Colonic mucosa (tissue), 4 donors: ENCODE data around the gene FRS2. TPM values are rescaled to one million over a fixed set of nuclear protein-coding genes. Genes with fewer than 3 reads are reported as not detected.

Source experiments
- DNase-seq: peaks from one replicate; pipeline ENCODE4 v3.0.0-alpha.2; 2020
- H3K27ac ChIP-seq: fragments of 200-600 bp; one replicate; pipeline ENCODE4 v1.8.0; 2021
- H3K27me3 ChIP-seq: fragments of 200-600 bp; one replicate; pipeline ENCODE4 v1.8.0; 2021
- H3K36me3 ChIP-seq: fragments of 200-600 bp; one replicate; pipeline ENCODE4 v1.8.0; 2021
- H3K4me1 ChIP-seq: fragments of 200-600 bp; one replicate; pipeline ENCODE4 v1.8.0; 2021; ENCODE audit warnings: mild to moderate bottlenecking
- H3K4me3 ChIP-seq: fragments of 200-600 bp; one replicate; pipeline ENCODE4 v1.8.0; 2021
- H3K9ac ChIP-seq, 2 donors: one replicate each; pipeline ENCODE4 v1.7.0; 2013; ENCODE audit warnings: control low read depth in 2 of 2, low read depth in 2 of 2, low read length in 2 of 2
- H3K9me3 ChIP-seq: fragments of 200-600 bp; one replicate; pipeline ENCODE4 v1.8.0; 2021
- CTCF ChIP-seq: fragments of 200-600 bp; IDR thresholded peaks from one replicate; pipeline ENCODE4 v1.8.0; 2022; ENCODE audit warnings: antibody characterized with exemption, mild to moderate bottlenecking
- intact Hi-C: fragments of 100-400 bp; cut with DNase I; formaldehyde crosslinking; loops from one replicate; pipeline ENCODE4 v1.14.1; 2022
- total RNA-seq, 2 donors: library from RNA; stranded (reverse); fragmentation: NEBNext Ultra II Directional in 1 of 2; extraction: Animal tissue kit (Norgen Biotek cat#: 25700) in 1 of 2; gene quantifications; one replicate each; pipeline ENCODE4 v1.2.1, GENCODE V29; 2021
- donor health status: healthy.
- donor health status: DM: no; HTN: no; CAD: no.
- donor health status: DM: no; HTN: no; CAD: no.

The FRS2 gene
- total RNA-seq, 2 donors from 2014 or later, result 22.4 to 28.4 TPM

DNA sequence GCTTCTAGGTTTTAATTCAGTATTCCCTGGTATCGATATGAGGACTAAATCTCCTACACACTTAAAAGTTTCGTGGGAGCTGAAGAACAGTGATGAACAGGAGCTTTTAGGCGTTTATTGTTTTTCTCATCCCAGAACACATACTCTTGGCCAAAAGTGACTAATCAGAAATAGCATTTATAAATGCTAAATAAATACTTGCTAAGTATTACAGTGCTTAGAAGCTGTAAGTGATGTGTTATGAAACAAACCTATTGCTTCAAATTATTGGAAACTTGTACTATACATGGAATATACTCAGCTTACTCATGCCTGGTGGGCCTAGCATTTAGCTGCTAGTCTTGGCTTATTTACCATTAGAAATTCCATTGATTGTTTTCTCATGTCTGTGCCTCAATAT lies 24.9 kb downstream of the FRS2 start:
- Histone ChIP-seq H3K27ac (no peak overlapping the region), H3K36me3 (no peaks in the 10 kb centered on the region), H3K4me3 (no peak overlapping the region), H3K9me3 (no peaks in the 10 kb centered on the region), H3K4me1 (no peaks in the 10 kb centered on the region), H3K27me3 (no peaks in the 10 kb centered on the region), H3K9ac (no peak overlapping the region)
- intact Hi-C loops, result no loop called here
- no peak for DNase-seq
- no peak for TF ChIP-seq CTCF

DNA sequence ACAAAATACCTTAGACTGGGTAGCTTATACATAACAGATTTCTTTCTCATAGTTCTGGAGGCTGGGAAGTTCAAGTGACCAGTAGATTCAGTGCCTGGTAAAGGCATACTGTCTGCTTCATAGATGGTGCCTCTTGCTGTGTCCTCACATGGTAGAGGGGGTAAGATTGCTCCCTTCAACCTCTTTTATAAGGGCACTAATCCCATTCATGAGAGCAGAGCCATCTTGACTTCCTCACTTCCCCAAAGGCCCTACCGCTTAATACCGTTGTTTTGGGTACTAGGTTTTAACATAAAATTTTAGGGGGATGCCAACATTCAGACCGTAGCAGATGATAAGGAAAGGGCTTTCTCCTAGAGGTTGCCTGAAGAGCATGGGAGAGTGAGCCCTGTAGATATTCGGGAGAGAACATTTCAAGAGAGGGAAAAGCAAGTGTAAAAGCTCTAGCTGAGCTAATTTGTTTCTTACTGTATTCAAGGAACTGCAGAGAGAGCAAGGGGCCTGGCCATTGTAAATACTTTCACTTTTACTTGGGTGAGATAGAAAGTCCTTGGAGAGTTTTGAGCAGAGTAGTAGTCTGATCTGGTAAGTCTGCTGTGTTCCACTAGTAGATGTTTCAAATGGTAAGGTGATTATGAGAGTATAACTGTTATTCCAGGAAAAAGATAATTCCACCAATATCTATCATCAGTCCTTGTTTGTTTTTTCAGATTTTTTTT lies 27.3 kb downstream of the FRS2 start:
- Histone ChIP-seq H3K27me3 (no peaks in the 10 kb centered on the region), H3K9me3 (no peaks in the 10 kb centered on the region), H3K4me1 (no peaks in the 10 kb centered on the region), H3K9ac (no peak overlapping the region), H3K4me3 (no peak overlapping the region), H3K36me3 (no peaks in the 10 kb centered on the region), H3K27ac (no peak overlapping the region)
- intact Hi-C loops, result no loop called here
- TF ChIP-seq CTCF, result no peak
- no peak for DNase-seq

GRCh38 chr12:69500631-69501030 lies 30.4 kb downstream of the FRS2 start:
- Histone ChIP-seq H3K9me3 (no peaks in the 10 kb centered on the region), H3K9ac (no peak overlapping the region), H3K4me1 (no peaks in the 10 kb centered on the region), H3K36me3 (no peaks in the 10 kb centered on the region), H3K4me3 (no peak overlapping the region), H3K27ac (no peak overlapping the region), H3K27me3 (no peaks in the 10 kb centered on the region)
- no peak for TF ChIP-seq CTCF
- no peak for DNase-seq
- intact Hi-C loops, result no loop called here

- intact Hi-C loops, result no loop called here
- no peak for TF ChIP-seq CTCF
- Histone ChIP-seq H3K9me3 (no peaks in the 10 kb centered on the region), H3K4me1 (no peaks in the 10 kb centered on the region), H3K27me3 (no peaks in the 10 kb centered on the region), H3K4me3 (no peak overlapping the region), H3K9ac (no peak overlapping the region), H3K36me3 (no peaks in the 10 kb centered on the region), H3K27ac (no peak overlapping the region)
- no peak for DNase-seq
Observed at GRCh38 chr12:69501154-69501895, 31.1 kb downstream of the FRS2 start.

GRCh38 chr12:69502345-69503081 lies 32.3 kb downstream of the FRS2 start:
- H3K4me1 ChIP-seq, result no peaks in the 10 kb centered on the region
- no peaks in the 10 kb centered on the region for H3K36me3 ChIP-seq
- no peak for TF ChIP-seq CTCF
- no peaks in the 10 kb centered on the region for H3K27me3 ChIP-seq
- DNase-seq, result no peak
- intact Hi-C loops, result no loop called here
- no peak overlapping the region for H3K27ac ChIP-seq
- no peak overlapping the region for H3K9ac ChIP-seq
- no peaks in the 10 kb centered on the region for H3K9me3 ChIP-seq
- H3K4me3 ChIP-seq, result no peak overlapping the region
